Measurements from ENCODE around the gene APP.
"Not testable (repeated sequence)": the region's sequence is repeated elsewhere in the genome, so short reads cannot be mapped to it uniquely, and the experiment has no call there.

APP gene

GRCh38 chr21:26019236-26019635 lies 151.3 kb downstream of the APP start:
- DNase-seq (ENCODE audit: low spot score): no peak

- no peak for DNase-seq (ENCODE audit: low spot score)
Observed at GRCh38 chr21:26013970-26014369, 156.6 kb downstream of the APP start.

- DNase-seq (ENCODE audit: low spot score): not testable (repeated sequence)
Observed at GRCh38 chr21:26012482-26012881, 158.1 kb downstream of the APP start.

- DNase-seq (ENCODE audit: low spot score): no peak
Observed at GRCh38 chr21:26011292-26011940, 159.2 kb downstream of the APP start.

- DNase-seq (ENCODE audit: low spot score): no peak
Observed at GRCh38 chr21:26007951-26008498, 162.5 kb downstream of the APP start.

- DNase-seq (ENCODE audit: low spot score): no peak
Observed at GRCh38 chr21:26005464-26005863, 165.1 kb downstream of the APP start.

GRCh38 chr21:26003404-26003803 lies 167.2 kb downstream of the APP start:
- DNase-seq (ENCODE audit: low spot score): no peak

- DNase-seq (ENCODE audit: low spot score): no peak
Observed at GRCh38 chr21:26001356-26001755, 169.2 kb downstream of the APP start.

- no peak for DNase-seq (ENCODE audit: low spot score)
Observed at GRCh38 chr21:25999921-26000582, 170.5 kb downstream of the APP start.

GRCh38 chr21:25997788-25998611 lies 172.6 kb downstream of the APP start:
- no peak for DNase-seq (ENCODE audit: low spot score)

- DNase-seq (ENCODE audit: low spot score): no peak
Observed at GRCh38 chr21:25995278-25995677, 175.3 kb downstream of the APP start.

- no peak for DNase-seq (ENCODE audit: low spot score)
Observed at GRCh38 chr21:25994758-25995163, 175.8 kb downstream of the APP start.

- no peak for DNase-seq (ENCODE audit: low spot score)
Observed at GRCh38 chr21:25988738-25989137, 181.8 kb downstream of the APP start.

- DNase-seq (ENCODE audit: low spot score): no peak
Observed at GRCh38 chr21:25987531-25987930, 183.0 kb downstream of the APP start.

GRCh38 chr21:25986928-25987327 lies 183.6 kb downstream of the APP start:
- no peak for DNase-seq (ENCODE audit: low spot score)

- no peak for DNase-seq (ENCODE audit: low spot score)
Observed at GRCh38 chr21:25985990-25986389, 184.6 kb downstream of the APP start.

- no peak for DNase-seq (ENCODE audit: low spot score)
Observed at GRCh38 chr21:25984538-25984937, 186.0 kb downstream of the APP start.

- no peak for DNase-seq (ENCODE audit: low spot score)
Observed at GRCh38 chr21:25983745-25984144, 186.8 kb downstream of the APP start.

GRCh38 chr21:25980710-25981109 lies 189.9 kb downstream of the APP start:
- DNase-seq (ENCODE audit: low spot score): no peak

- no peak for DNase-seq (ENCODE audit: low spot score)
Observed at GRCh38 chr21:25979845-25980616, 190.5 kb downstream of the APP start.

- DNase-seq (ENCODE audit: low spot score): no peak
Observed at GRCh38 chr21:25977068-25977611, 193.4 kb downstream of the APP start.

- DNase-seq (ENCODE audit: low spot score): no peak
Observed at GRCh38 chr21:25974964-25975363, 195.6 kb downstream of the APP start.
